Measurements from ENCODE around the gene DYNC2H1.

GRCh38 chr11:103272876-103273275, 163.7 kb downstream of the DYNC2H1 start:
- TF ChIP-seq, protein P1, sequence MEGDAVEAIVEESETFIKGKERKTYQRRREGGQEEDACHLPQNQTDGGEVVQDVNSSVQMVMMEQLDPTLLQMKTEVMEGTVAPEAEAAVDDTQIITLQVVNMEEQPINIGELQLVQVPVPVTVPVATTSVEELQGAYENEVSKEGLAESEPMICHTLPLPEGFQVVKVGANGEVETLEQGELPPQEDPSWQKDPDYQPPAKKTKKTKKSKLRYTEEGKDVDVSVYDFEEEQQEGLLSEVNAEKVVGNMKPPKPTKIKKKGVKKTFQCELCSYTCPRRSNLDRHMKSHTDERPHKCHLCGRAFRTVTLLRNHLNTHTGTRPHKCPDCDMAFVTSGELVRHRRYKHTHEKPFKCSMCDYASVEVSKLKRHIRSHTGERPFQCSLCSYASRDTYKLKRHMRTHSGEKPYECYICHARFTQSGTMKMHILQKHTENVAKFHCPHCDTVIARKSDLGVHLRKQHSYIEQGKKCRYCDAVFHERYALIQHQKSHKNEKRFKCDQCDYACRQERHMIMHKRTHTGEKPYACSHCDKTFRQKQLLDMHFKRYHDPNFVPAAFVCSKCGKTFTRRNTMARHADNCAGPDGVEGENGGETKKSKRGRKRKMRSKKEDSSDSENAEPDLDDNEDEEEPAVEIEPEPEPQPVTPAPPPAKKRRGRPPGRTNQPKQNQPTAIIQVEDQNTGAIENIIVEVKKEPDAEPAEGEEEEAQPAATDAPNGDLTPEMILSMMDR (conservative IDR thresholded peaks at IDR 0.05; ENCODE audit: low read depth, low read length): no peak
- TF ChIP-seq EZH2 (IDR thresholded peaks at IDR 0.05; ENCODE audit: borderline replicate concordance, low read depth, low read length, poor library complexity, severe bottlenecking): no peak

Data from A673 (cell line).